Measurements from ENCODE around the gene WFIKKN1.

WFIKKN1 gene

GRCh38 chr16:636206-637080 lies 5.7 kb downstream of the WFIKKN1 start, which contains the start of gene METTL26 (continued):
- TF ChIP-seq ZNF391 (tag by site-specific recombination; IDR thresholded peaks at IDR 0.05; ENCODE audit: borderline replicate concordance, low read depth), result peak; percentile 97
- TF ChIP-seq ZNF843 (tag by site-specific recombination; IDR thresholded peaks at IDR 0.05), result peak; percentile 73
- TF ChIP-seq KLF10 (tag by site-specific recombination; IDR thresholded peaks at IDR 0.05), result peak; percentile 93
- TF ChIP-seq CTCF (tag by site-specific recombination; IDR thresholded peaks at IDR 0.05), result peak; percentile 79
- TF ChIP-seq, protein P1, sequence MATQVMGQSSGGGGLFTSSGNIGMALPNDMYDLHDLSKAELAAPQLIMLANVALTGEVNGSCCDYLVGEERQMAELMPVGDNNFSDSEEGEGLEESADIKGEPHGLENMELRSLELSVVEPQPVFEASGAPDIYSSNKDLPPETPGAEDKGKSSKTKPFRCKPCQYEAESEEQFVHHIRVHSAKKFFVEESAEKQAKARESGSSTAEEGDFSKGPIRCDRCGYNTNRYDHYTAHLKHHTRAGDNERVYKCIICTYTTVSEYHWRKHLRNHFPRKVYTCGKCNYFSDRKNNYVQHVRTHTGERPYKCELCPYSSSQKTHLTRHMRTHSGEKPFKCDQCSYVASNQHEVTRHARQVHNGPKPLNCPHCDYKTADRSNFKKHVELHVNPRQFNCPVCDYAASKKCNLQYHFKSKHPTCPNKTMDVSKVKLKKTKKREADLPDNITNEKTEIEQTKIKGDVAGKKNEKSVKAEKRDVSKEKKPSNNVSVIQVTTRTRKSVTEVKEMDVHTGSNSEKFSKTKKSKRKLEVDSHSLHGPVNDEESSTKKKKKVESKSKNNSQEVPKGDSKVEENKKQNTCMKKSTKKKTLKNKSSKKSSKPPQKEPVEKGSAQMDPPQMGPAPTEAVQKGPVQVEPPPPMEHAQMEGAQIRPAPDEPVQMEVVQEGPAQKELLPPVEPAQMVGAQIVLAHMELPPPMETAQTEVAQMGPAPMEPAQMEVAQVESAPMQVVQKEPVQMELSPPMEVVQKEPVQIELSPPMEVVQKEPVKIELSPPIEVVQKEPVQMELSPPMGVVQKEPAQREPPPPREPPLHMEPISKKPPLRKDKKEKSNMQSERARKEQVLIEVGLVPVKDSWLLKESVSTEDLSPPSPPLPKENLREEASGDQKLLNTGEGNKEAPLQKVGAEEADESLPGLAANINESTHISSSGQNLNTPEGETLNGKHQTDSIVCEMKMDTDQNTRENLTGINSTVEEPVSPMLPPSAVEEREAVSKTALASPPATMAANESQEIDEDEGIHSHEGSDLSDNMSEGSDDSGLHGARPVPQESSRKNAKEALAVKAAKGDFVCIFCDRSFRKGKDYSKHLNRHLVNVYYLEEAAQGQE (tag by site-specific recombination; IDR thresholded peaks at IDR 0.05), result peak; percentile 49; the same call in 1 of the 2 replicates
- TF ChIP-seq, protein P2, sequence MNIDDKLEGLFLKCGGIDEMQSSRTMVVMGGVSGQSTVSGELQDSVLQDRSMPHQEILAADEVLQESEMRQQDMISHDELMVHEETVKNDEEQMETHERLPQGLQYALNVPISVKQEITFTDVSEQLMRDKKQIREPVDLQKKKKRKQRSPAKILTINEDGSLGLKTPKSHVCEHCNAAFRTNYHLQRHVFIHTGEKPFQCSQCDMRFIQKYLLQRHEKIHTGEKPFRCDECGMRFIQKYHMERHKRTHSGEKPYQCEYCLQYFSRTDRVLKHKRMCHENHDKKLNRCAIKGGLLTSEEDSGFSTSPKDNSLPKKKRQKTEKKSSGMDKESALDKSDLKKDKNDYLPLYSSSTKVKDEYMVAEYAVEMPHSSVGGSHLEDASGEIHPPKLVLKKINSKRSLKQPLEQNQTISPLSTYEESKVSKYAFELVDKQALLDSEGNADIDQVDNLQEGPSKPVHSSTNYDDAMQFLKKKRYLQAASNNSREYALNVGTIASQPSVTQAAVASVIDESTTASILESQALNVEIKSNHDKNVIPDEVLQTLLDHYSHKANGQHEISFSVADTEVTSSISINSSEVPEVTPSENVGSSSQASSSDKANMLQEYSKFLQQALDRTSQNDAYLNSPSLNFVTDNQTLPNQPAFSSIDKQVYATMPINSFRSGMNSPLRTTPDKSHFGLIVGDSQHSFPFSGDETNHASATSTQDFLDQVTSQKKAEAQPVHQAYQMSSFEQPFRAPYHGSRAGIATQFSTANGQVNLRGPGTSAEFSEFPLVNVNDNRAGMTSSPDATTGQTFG (tag by site-specific recombination; IDR thresholded peaks at IDR 0.05; ENCODE audit: borderline replicate concordance), result no peak
- no peak for TF ChIP-seq SCRT1 (tag by site-specific recombination; IDR thresholded peaks at IDR 0.05; ENCODE audit: borderline replicate concordance)
- peak; percentile 84 for TF ChIP-seq ZNF660 (tag by site-specific recombination; IDR thresholded peaks at IDR 0.05)
- peak; percentile 17; the same call in 1 of the 2 replicates for TF ChIP-seq OSR2 (tag by site-specific recombination; IDR thresholded peaks at IDR 0.05)
- no peak for TF ChIP-seq MYNN (tag by site-specific recombination; IDR thresholded peaks at IDR 0.05; ENCODE audit: borderline replicate concordance)
- TF ChIP-seq, protein P3, sequence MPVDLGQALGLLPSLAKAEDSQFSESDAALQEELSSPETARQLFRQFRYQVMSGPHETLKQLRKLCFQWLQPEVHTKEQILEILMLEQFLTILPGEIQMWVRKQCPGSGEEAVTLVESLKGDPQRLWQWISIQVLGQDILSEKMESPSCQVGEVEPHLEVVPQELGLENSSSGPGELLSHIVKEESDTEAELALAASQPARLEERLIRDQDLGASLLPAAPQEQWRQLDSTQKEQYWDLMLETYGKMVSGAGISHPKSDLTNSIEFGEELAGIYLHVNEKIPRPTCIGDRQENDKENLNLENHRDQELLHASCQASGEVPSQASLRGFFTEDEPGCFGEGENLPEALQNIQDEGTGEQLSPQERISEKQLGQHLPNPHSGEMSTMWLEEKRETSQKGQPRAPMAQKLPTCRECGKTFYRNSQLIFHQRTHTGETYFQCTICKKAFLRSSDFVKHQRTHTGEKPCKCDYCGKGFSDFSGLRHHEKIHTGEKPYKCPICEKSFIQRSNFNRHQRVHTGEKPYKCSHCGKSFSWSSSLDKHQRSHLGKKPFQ (tag by site-specific recombination; IDR thresholded peaks at IDR 0.05), result no peak
- TF ChIP-seq ZBTB48 (tag by site-specific recombination; IDR thresholded peaks at IDR 0.05), result peak; percentile 64
- peak; percentile 82 for TF ChIP-seq ZIC2 (tag by site-specific recombination; IDR thresholded peaks at IDR 0.05)
- TF ChIP-seq, protein P4, sequence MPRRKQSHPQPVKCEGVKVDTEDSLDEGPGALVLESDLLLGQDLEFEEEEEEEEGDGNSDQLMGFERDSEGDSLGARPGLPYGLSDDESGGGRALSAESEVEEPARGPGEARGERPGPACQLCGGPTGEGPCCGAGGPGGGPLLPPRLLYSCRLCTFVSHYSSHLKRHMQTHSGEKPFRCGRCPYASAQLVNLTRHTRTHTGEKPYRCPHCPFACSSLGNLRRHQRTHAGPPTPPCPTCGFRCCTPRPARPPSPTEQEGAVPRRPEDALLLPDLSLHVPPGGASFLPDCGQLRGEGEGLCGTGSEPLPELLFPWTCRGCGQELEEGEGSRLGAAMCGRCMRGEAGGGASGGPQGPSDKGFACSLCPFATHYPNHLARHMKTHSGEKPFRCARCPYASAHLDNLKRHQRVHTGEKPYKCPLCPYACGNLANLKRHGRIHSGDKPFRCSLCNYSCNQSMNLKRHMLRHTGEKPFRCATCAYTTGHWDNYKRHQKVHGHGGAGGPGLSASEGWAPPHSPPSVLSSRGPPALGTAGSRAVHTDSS (tag by site-specific recombination; IDR thresholded peaks at IDR 0.05), result peak; percentile 38; the same call in 1 of the 2 replicates
- peak; percentile 22; the same call in 1 of the 2 replicates for TF ChIP-seq ZNF561 (tag by site-specific recombination; IDR thresholded peaks at IDR 0.05; ENCODE audit: borderline replicate concordance)
- TF ChIP-seq, protein P5, sequence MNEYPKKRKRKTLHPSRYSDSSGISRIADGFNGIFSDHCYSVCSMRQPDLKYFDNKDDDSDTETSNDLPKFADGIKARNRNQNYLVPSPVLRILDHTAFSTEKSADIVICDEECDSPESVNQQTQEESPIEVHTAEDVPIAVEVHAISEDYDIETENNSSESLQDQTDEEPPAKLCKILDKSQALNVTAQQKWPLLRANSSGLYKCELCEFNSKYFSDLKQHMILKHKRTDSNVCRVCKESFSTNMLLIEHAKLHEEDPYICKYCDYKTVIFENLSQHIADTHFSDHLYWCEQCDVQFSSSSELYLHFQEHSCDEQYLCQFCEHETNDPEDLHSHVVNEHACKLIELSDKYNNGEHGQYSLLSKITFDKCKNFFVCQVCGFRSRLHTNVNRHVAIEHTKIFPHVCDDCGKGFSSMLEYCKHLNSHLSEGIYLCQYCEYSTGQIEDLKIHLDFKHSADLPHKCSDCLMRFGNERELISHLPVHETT (tag by site-specific recombination; IDR thresholded peaks at IDR 0.05), result peak; percentile 94
- no peak for TF ChIP-seq ZNF292 (tag by site-specific recombination; IDR thresholded peaks at IDR 0.05; ENCODE audit: borderline replicate concordance, low read depth)
- 0 out of 2 replicates have a peak, but pooled peaks have one; percentile 13 for TF ChIP-seq ZSCAN23 (tag by site-specific recombination; IDR thresholded peaks at IDR 0.05)
- no peak for TF ChIP-seq ZNF350 (tag by site-specific recombination; IDR thresholded peaks at IDR 0.05)
- TF ChIP-seq SP3 (tag by site-specific recombination; IDR thresholded peaks at IDR 0.05), result peak; percentile 77
- TF ChIP-seq, protein P6, sequence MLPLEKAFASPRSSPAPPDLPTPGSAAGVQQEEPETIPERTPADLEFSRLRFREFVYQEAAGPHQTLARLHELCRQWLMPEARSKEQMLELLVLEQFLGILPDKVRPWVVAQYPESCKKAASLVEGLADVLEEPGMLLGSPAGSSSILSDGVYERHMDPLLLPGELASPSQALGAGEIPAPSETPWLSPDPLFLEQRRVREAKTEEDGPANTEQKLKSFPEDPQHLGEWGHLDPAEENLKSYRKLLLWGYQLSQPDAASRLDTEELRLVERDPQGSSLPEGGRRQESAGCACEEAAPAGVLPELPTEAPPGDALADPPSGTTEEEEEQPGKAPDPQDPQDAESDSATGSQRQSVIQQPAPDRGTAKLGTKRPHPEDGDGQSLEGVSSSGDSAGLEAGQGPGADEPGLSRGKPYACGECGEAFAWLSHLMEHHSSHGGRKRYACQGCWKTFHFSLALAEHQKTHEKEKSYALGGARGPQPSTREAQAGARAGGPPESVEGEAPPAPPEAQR (tag by site-specific recombination; IDR thresholded peaks at IDR 0.05), result peak; percentile 56; the same call in 1 of the 2 replicates
- no peak for TF ChIP-seq GFI1B (tag by site-specific recombination; IDR thresholded peaks at IDR 0.05)
- no peak for TF ChIP-seq ZNF654 (tag by site-specific recombination; IDR thresholded peaks at IDR 0.05; ENCODE audit: low read depth)
- no peak for TF ChIP-seq TCF7L2 (IDR thresholded peaks at IDR 0.05; ENCODE audit: borderline replicate concordance, low read depth, low read length)

All from HEK293 (cell line).